OCI-LY7 (cell line): Measurements from ENCODE around the gene ARFGEF3.

Experiments used
- CTCF ChIP-seq: fragments of 200-600 bp; sonication (generic); conservative IDR thresholded peaks from 2 replicates; pipeline ENCODE4 v1.5.1; 2014; ENCODE audit warnings: mild to moderate bottlenecking, antibody characterized with exemption, low read length, moderate library complexity, mixed read lengths
- EZH2phosphoT487 ChIP-seq: fragments of 200-600 bp; sonication (generic); IDR thresholded peaks from 2 replicates; pipeline ENCODE4 v1.6.1; 2018; ENCODE audit warnings: low read depth, borderline replicate concordance, mild to moderate bottlenecking, mixed run types, antibody characterized with exemption, low read length, moderate library complexity, mixed read lengths

DNA sequence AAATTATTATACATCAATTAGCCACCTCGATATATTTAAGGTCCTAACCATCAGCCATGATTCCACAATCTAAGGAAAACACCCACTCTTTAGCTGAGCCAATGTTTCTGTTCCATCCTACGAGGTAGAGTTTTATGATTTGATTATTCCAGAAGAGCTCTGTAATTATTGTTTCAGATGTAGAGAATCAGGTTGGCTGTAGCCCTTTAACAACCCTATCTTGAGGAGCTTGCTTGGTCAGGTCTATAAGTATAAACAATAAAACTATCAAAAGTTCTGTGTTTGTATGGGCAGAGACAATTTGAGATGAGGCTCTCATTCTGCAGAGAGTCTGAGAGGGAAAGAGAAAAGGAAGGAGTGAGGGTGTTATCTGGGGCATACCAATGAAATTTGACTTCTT lies 56.7 kb downstream of the ARFGEF3 start, which contains the start of gene PBOV1:
- TF ChIP-seq EZH2phosphoT487 (no peak), CTCF (no peak)
